ENCODE results near the gene FCN2.

Gene FCN2

DNA sequence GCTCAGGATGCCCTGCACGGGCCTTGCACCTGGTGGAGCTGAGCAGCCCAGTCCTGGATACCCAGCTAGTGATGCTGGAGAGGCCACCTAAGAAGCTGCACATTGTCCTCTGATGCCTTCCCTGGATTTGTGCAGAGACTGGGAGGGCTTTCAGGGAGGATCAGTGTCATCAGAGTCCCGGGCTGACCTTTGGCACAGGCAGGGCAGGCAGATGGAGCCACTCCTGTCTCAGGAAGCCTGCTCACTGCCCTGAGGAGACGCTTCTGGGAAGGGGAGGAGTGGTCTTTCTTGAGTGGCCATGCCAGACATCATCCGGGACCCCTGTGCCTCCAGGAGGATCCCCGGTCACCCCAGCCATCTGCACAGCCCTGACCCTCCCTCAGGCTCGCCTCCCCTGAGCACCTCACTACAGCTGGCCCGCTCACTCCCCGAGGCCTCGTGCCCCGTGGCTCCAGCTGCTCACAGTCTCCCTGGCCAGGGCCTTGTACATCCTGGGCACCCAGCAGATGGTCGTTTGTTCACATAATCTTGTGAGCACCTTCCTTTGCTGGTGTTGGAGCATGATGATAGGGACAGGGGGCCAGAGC, 47.2 kb upstream of the FCN2 start:
- Histone ChIP-seq H3K79me2 (ENCODE audit: low read length) (no peaks in the 10 kb centered on the region), H3K27me3 (replicated peaks; ENCODE audit: insufficient read depth, low read length) (peaks cover 31% of the 10 kb centered on the region), H3F3A (ENCODE audit: insufficient read depth, low read length) (no peaks in the 10 kb centered on the region), H3K9me2 (replicated peaks; ENCODE audit: insufficient read depth, low read length) (no peaks in the 10 kb centered on the region), H2AFZ (ENCODE audit: low read length) (no peak overlapping the region), H3K36me3 (replicated peaks; ENCODE audit: insufficient read depth, low read length) (no peaks in the 10 kb centered on the region), H3K9me3 (replicated peaks; ENCODE audit: insufficient read depth, low read length) (no peaks in the 10 kb centered on the region), H3K27ac (ENCODE audit: low read length) (no peak overlapping the region), H3K4me2 (ENCODE audit: low read depth, low read length) (no peak overlapping the region), H3K9ac (ENCODE audit: low read length) (no peak overlapping the region), H4K20me1 (ENCODE audit: insufficient read depth, low read length) (no peaks in the 10 kb centered on the region), H3K4me1 (ENCODE audit: low read length) (no peaks in the 10 kb centered on the region), H3K4me3 (ENCODE audit: low read length) (no peak overlapping the region)
- TF ChIP-seq, protein P1, sequence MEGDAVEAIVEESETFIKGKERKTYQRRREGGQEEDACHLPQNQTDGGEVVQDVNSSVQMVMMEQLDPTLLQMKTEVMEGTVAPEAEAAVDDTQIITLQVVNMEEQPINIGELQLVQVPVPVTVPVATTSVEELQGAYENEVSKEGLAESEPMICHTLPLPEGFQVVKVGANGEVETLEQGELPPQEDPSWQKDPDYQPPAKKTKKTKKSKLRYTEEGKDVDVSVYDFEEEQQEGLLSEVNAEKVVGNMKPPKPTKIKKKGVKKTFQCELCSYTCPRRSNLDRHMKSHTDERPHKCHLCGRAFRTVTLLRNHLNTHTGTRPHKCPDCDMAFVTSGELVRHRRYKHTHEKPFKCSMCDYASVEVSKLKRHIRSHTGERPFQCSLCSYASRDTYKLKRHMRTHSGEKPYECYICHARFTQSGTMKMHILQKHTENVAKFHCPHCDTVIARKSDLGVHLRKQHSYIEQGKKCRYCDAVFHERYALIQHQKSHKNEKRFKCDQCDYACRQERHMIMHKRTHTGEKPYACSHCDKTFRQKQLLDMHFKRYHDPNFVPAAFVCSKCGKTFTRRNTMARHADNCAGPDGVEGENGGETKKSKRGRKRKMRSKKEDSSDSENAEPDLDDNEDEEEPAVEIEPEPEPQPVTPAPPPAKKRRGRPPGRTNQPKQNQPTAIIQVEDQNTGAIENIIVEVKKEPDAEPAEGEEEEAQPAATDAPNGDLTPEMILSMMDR (IDR thresholded peaks at IDR 0.05; ENCODE audit: low read length) = no peak
- TF ChIP-seq EZH2phosphoT487 (IDR thresholded peaks at IDR 0.05; ENCODE audit: low read length) (no peak), EZH2 (optimal IDR thresholded peaks at IDR 0.05; ENCODE audit: low read depth, low read length) (no peak)
- no peak for DNase-seq

DNA sequence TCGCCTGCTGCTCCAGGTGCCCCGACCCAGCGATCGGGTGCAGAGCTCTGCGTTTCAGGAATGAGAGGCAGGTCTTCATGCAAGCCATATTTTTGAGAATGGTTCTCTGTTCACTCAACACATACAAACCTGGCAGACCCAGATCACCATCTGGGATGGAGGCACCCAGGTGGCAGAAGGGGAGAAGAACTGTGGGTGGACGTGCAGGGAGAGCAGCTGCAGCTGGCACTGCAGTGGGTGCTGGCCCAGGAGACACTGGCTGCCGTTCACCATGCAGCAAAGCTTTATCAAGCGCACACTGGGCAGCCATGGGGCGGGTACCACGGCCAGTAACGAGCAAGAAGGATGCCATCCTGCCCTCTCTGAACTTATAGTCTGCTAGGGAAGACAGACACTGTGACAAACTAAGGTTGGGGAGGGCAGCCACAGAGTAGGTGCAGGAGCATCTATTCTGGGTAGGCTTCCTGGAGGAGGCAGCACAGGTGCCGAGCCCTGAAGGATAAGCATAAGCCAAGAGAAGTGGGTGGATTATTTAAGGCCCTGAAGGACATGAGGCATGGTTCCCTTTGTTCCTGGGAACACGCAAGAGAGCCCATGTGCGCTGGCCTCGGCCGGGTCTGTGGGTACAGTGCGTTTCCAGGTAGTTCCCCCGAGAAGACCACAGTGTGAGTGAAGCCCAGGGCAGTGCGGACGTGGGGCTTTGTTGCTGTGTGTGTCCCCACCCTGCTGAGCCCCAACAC, 46.2 kb upstream of the FCN2 start:
- TF ChIP-seq EZH2phosphoT487 (IDR thresholded peaks at IDR 0.05; ENCODE audit: low read length) = no peak
- TF ChIP-seq, protein P1 (IDR thresholded peaks at IDR 0.05; ENCODE audit: low read length) = no peak
- no peak for TF ChIP-seq EZH2 (optimal IDR thresholded peaks at IDR 0.05; ENCODE audit: low read depth, low read length)
- H3K9ac ChIP-seq (ENCODE audit: low read length) = no peak overlapping the region
- no peaks in the 10 kb centered on the region for H3K4me1 ChIP-seq (ENCODE audit: low read length)
- H3K36me3 ChIP-seq (replicated peaks; ENCODE audit: insufficient read depth, low read length) = no peaks in the 10 kb centered on the region
- H3K27me3 ChIP-seq (replicated peaks; ENCODE audit: insufficient read depth, low read length) = peaks cover 38% of the 10 kb centered on the region
- H3K4me3 ChIP-seq (ENCODE audit: low read length) = no peak overlapping the region
- H3K27ac ChIP-seq (ENCODE audit: low read length) = no peak overlapping the region
- no peaks in the 10 kb centered on the region for H3K79me2 ChIP-seq (ENCODE audit: low read length)
- H3K9me3 ChIP-seq (replicated peaks; ENCODE audit: insufficient read depth, low read length) = no peaks in the 10 kb centered on the region
- H3K4me2 ChIP-seq (ENCODE audit: low read depth, low read length) = no peak overlapping the region
- no peaks in the 10 kb centered on the region for H3F3A ChIP-seq (ENCODE audit: insufficient read depth, low read length)
- H2AFZ ChIP-seq (ENCODE audit: low read length) = no peak overlapping the region
- no peaks in the 10 kb centered on the region for H3K9me2 ChIP-seq (replicated peaks; ENCODE audit: insufficient read depth, low read length)
- no peaks in the 10 kb centered on the region for H4K20me1 ChIP-seq (ENCODE audit: insufficient read depth, low read length)
- DNase-seq = no peak

- Histone ChIP-seq H3K4me3 (ENCODE audit: low read length) (no peak overlapping the region), H3K36me3 (replicated peaks; ENCODE audit: insufficient read depth, low read length) (no peaks in the 10 kb centered on the region), H3K4me1 (ENCODE audit: low read length) (no peaks in the 10 kb centered on the region), H3K4me2 (ENCODE audit: low read depth, low read length) (no peak overlapping the region), H3K27ac (ENCODE audit: low read length) (no peak overlapping the region), H3F3A (ENCODE audit: insufficient read depth, low read length) (no peaks in the 10 kb centered on the region), H3K9me2 (replicated peaks; ENCODE audit: insufficient read depth, low read length) (no peaks in the 10 kb centered on the region), H3K27me3 (replicated peaks; ENCODE audit: insufficient read depth, low read length) (peaks cover 32% of the 10 kb centered on the region), H3K79me2 (ENCODE audit: low read length) (no peaks in the 10 kb centered on the region), H3K9me3 (replicated peaks; ENCODE audit: insufficient read depth, low read length) (no peaks in the 10 kb centered on the region), H4K20me1 (ENCODE audit: insufficient read depth, low read length) (no peaks in the 10 kb centered on the region), H2AFZ (ENCODE audit: low read length) (no peak overlapping the region), H3K9ac (ENCODE audit: low read length) (no peak overlapping the region)
- no peak for DNase-seq
- TF ChIP-seq, protein P1 (IDR thresholded peaks at IDR 0.05; ENCODE audit: low read length) = no peak
- no peak for TF ChIP-seq EZH2phosphoT487 (IDR thresholded peaks at IDR 0.05; ENCODE audit: low read length)
- TF ChIP-seq EZH2 (optimal IDR thresholded peaks at IDR 0.05; ENCODE audit: low read depth, low read length) = no peak
These were observed 45.6 kb upstream of the FCN2 start for GRCh38 chr9:134834957-134835419.

Measured in MM.1S (cell line).